Measurements from ENCODE around the gene IDH3G. TPM values are rescaled to one million over a fixed set of nuclear protein-coding genes. Genes with fewer than 3 reads are reported as not detected.

Gene IDH3G
- total and polyA plus RNA-seq, 2 of the 8 experiments (the other 6 are each of a cell fraction or from before 2014, with no cell fraction given): 39.4 to 66.7 TPM

DNA sequence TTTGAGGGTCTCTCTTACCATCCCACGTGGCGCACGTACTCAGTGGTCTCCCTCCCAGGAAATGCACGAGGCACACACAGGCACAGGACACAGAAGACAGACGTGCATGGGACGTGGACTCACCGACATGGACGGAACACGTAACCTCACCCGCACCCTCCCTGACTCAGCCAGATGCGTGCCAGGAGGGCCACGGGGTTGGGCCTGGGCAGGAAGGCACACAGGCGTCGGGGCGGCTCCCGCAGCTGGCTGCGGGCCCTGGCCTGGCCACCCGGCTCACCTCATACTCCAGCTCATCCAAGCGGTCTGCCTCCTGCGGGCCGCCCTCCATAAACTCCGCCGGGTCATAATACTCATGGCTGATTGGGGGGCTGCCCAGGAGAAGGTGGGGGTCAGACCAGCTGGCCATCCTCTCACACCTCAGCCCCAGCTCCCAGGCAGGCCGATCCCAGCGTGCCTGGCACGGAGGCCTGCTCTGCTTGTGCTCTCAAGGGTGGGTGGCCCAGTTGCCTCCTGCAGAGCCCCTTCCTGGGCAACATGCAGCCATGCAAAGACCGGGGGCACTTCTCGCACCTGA is 12.9 kb upstream of the IDH3G start (continued):
- TF ChIP-seq RNF2 (IDR thresholded peaks at IDR 0.05; ENCODE audit: borderline replicate concordance, low read depth, low read length, missing control alignments, poor library complexity, severe bottlenecking): no peak
- TF ChIP-seq CBX5 (IDR thresholded peaks at IDR 0.05; ENCODE audit: low read depth, low read length): no peak
- no peak for TF ChIP-seq EZH2 (IDR thresholded peaks at IDR 0.05; ENCODE audit: low read depth, low read length, severe bottlenecking)
- no peak for TF ChIP-seq HDAC2 (IDR thresholded peaks at IDR 0.05; ENCODE audit: borderline replicate concordance in 1 of 2, low read depth in 2 of 2, low read length in 2 of 2)
- no peak for TF ChIP-seq SIX5 (IDR thresholded peaks at IDR 0.05; ENCODE audit: low read depth, low read length)
- TF ChIP-seq TEAD4 (IDR thresholded peaks at IDR 0.05; ENCODE audit: low read depth, low read length): no peak
- TF ChIP-seq SRF (IDR thresholded peaks at IDR 0.05; ENCODE audit: low read depth, low read length): no peak
- TF ChIP-seq E2F6 (IDR thresholded peaks at IDR 0.05): no peak
- TF ChIP-seq BACH1 (IDR thresholded peaks at IDR 0.05; ENCODE audit: low read length): no peak

Measured in H1 (cell line).